Right ventricle myocardium superior (tissue), 1 donor: ENCODE measurements around the gene MOGAT2. TPM values are rescaled to one million over a fixed set of nuclear protein-coding genes. Genes with fewer than 3 reads are reported as not detected.
A peak's percentile ranks its signal among the peaks of the same experiment; 100 is the strongest.

Experiments
- ATAC-seq: fragments of 200-7000 bp; cut with Tn5 transposase; one replicate; pipeline ENCODE4 v1.9.1; 2020; ENCODE audit warnings: mild to moderate bottlenecking; ENCODE audit not compliant: poor library complexity
- DNase-seq: peaks from one replicate; pipeline ENCODE4 v3.0.0-alpha.2; 2020
- intact Hi-C: fragments of 100-400 bp; cut with DNase I; formaldehyde crosslinking; loops from one replicate; pipeline ENCODE4 v1.11.2; 2022
- total RNA-seq: library from RNA; stranded (reverse); fragmentation: NEBNext Ultra II Directional; extraction: Animal tissue kit (Norgen Biotek cat#: 25700); gene quantifications from one replicate; pipeline ENCODE4 v1.2.1, GENCODE V29; 2021
- donor health status: DM: no; HTN: yes; CAD: no; lungs with severe emphysema.

The MOGAT2 gene
- total RNA-seq, 1 donor from 2014 or later, result 0.13 TPM

- intact Hi-C loops, result loop anchor here (10.0 kb wide), 1 partner anchor 54 kb away; the partner anchor contains the start of gene MOGAT2
- DNase-seq, result no peak
- ATAC-seq, result peak; percentile 16
These were observed 51.5 kb downstream of the MOGAT2 start for GRCh38 chr11:75768909-75769771.

GRCh38 chr11:75770102-75770501 is 52.5 kb downstream of the MOGAT2 start:
- DNase-seq, result no peak
- no peak for ATAC-seq
- intact Hi-C loops, result no loop called here

DNA sequence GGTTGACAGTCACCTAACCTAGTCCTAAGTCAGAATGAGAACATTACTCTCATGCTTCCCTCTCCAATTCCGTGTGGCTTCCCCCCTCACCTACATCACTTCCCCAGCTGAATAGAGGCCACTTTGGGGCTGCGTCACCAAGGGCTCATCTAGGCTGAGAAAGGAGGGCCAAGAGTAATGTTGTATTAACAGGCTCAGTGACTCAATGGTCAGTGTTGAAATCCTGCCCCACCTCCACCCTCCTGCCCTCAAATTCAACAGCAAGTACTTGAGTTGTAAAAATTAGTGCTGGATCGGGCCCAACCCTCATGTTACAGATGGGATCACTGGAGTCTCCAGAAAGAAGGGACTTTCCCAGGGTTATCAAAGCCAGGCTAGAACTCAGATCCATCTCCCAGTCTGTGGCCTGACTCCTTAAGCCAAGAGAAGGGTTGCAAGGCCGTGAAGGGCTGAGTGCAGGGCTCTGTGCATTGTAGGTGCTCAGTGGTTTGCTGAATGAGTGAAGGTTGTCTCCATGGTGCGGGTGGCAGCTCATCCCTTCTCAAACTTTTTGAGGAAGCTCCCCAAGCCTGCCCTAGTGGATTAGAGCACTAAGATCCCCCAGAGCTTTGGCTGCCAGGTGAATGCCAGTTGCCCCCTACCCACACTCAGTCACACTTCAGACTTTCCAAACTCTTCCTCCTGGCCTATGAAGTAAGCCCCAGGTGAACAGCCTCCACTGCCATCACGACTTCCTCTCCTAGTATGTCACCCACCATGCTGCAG is 54.2 kb downstream of the MOGAT2 start:
- DNase-seq (no peak), ATAC-seq (no peak)
- intact Hi-C loops, result no loop called here

- intact Hi-C loops, result no loop called here
- DNase-seq, result peak; percentile 31
- no peak for ATAC-seq
These were observed 56.1 kb downstream of the MOGAT2 start for GRCh38 chr11:75773595-75774353.

DNA sequence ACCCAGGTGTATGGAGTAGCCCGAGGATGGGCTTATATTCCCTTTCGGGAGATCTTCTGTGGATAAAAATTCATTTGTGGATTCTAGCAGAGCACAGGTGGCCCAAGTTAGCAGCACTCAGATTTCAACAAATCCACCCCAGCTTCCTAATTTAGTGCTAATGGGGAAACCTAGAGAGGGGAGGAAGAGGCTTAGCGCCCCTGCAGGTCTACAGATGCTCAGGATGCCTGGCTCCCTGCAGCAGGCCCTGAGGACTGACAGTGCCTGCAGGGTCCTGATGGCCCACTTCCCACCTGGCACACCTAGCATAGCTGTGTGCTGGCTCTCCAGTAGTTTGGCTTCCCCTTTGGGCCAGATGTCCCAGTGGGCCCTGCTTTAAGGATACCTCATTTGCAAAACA is 57.4 kb downstream of the MOGAT2 start:
- DNase-seq (no peak), ATAC-seq (no peak)
- intact Hi-C loops, result no loop called here

- no peak for ATAC-seq
- peak; percentile 35 for DNase-seq
- intact Hi-C loops, result no loop called here
These were observed 58.9 kb downstream of the MOGAT2 start for GRCh38 chr11:75776546-75776945.

- DNase-seq (peak; percentile 38), ATAC-seq (no peak)
- intact Hi-C loops, result no loop called here
These were observed 59.9 kb downstream of the MOGAT2 start for GRCh38 chr11:75777461-75778110.

DNA sequence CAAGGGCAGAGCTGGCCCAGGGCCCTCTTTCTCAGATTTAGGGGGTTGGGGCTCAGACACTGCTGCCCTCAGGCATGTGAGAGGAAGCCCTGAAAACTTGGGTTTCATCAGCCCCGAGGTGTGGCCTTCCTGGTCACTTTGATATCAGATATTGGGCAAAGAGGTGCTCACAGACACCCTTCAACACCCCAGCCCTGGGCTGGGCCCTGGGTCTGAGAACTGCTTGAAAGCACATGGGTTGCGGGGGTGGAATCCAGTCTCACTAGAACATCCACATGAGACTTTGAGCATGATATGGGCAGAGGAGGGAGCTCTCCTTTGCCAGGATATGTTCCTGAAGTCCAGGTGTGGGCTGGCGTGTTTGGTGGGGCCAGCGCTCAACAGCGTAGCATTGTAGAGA is 61.3 kb downstream of the MOGAT2 start:
- intact Hi-C loops, result no loop called here
- ATAC-seq, result no peak
- peak; percentile 22 for DNase-seq

DNA sequence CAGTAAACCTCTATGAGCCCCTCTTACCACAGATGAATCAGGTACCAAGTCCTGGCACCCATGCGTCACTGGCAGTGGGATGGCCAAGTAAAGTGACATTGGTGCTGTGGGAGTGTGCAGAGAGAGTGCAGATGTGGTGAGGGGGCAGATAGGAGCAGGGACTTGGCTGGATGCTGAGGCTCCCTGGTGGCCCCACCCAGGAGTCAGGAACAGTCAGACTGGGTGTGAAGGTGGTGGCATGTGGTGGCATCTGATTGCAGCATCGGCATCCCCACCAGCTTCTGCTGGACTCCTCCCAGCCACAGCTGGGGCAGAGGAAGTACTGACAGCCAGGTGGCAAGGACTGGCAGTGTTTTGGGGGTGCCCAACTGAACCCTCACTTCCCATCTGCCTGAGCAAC is 62.3 kb downstream of the MOGAT2 start:
- intact Hi-C loops, result no loop called here
- ATAC-seq, result no peak
- DNase-seq, result peak; percentile 22

GRCh38 chr11:75780888-75781287 is 63.2 kb downstream of the MOGAT2 start:
- peak; percentile 24 for DNase-seq
- intact Hi-C loops, result no loop called here
- no peak for ATAC-seq

DNA sequence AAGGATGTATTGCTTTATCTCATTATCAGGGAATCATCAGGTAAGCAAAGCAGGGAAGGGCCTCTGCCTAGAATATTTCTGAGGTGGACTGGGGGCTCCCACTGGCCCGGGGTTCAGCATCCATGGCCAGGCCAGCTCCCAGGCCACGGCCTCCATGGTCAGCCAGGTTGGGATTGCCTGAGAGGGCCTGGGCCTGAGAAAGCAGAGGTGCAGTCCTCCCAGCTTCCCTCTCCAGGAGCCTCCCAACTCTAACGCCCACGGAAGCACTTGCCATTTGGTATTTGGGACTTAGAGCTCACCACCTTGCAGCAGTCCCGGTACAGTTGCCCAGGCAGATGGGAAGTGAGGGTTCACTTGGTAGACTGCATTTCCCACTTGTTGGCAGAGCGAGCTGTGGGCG is 63.7 kb downstream of the MOGAT2 start:
- DNase-seq, result peak; percentile 14
- no peak for ATAC-seq
- intact Hi-C loops, result no loop called here

GRCh38 chr11:75781831-75782230 is 64.2 kb downstream of the MOGAT2 start:
- intact Hi-C loops, result no loop called here
- ATAC-seq (no peak), DNase-seq (no peak)

Other genes starting within 250 kb of the MOGAT2 start
- 6.5 TPM for gene GDPD5, start 191.9 kb upstream of the MOGAT2 start, total RNA-seq
- gene SERPINH1, start 155.6 kb upstream of the MOGAT2 start, total RNA-seq, result 54.0 TPM
- 4.9 TPM for gene MAP6, start 48.8 kb upstream of the MOGAT2 start, total RNA-seq
- 20.7 TPM for gene DGAT2, start 50.9 kb downstream of the MOGAT2 start, total RNA-seq
- gene UVRAG, start 97.4 kb downstream of the MOGAT2 start, total RNA-seq, result 14.7 TPM